ENCODE measurements around the gene GJA1.

Gene GJA1

GRCh38 chr6:121482004-121482693 is 46.7 kb downstream of the GJA1 start:
- DNase-seq (ENCODE audit: extremely low spot score, insufficient read length, low read depth) (no peak), FAIRE-seq (no peak)

DNA sequence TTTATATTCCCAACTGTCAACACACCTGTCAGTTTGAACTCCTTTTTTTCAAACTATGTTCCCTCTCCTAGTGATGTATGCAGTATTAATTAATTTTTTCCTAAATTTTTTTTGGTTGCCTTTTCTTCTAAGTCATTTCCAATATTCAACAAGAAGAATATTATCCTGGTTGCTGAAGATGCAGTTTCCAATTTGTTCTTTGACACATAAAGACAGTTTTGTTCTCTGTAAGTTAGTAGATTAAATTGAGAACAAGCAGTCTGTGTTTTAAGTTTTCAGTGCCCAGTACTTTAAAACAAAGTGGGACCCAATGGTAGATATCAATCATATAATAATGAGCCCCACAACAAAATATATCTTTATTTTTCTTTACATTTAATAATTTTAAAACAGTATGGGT is 47.3 kb downstream of the GJA1 start:
- FAIRE-seq: no peak
- DNase-seq (ENCODE audit: extremely low spot score, insufficient read length, low read depth): no peak

GRCh38 chr6:121485359-121485811 is 49.9 kb downstream of the GJA1 start:
- DNase-seq (ENCODE audit: extremely low spot score, insufficient read length, low read depth) (no peak), FAIRE-seq (no peak)

GRCh38 chr6:121491576-121491975 is 56.1 kb downstream of the GJA1 start:
- DNase-seq (ENCODE audit: extremely low spot score, insufficient read length, low read depth): no peak
- FAIRE-seq: no peak

GRCh38 chr6:121492536-121492935 is 57.1 kb downstream of the GJA1 start:
- FAIRE-seq (no peak), DNase-seq (ENCODE audit: extremely low spot score, insufficient read length, low read depth) (no peak)

- DNase-seq (ENCODE audit: extremely low spot score, insufficient read length, low read depth): no peak
- no peak for FAIRE-seq
Measured at GRCh38 chr6:121497970-121498375, 62.5 kb downstream of the GJA1 start.

- no peak for DNase-seq (ENCODE audit: extremely low spot score, insufficient read length, low read depth)
Measured at GRCh38 chr6:121498481-121499276, 63.2 kb downstream of the GJA1 start.

More at GRCh38 chr6:121498481-121499276, 63.2 kb downstream of the GJA1 start:
- no peak for FAIRE-seq
